Measurements from ENCODE around the gene ZNF497. TPM values are rescaled to one million over a fixed set of nuclear protein-coding genes. Genes with fewer than 3 reads are reported as not detected.
A peak's percentile ranks its signal among the peaks of the same experiment; 100 is the strongest.

ZNF497 gene
- total and polyA plus RNA-seq, 2 donors (not counting 1 experiment from before 2014, with no cell fraction given): 1.6 to 2.7 TPM

GRCh38 chr19:58380037-58380661, 17.6 kb upstream of the ZNF497 start:
- H3K4me3 Mint-ChIP-seq: peak overlapping the region; percentile 92

More at GRCh38 chr19:58380037-58380661, 17.6 kb upstream of the ZNF497 start:
- ATAC-seq (ENCODE audit: low read depth): no peak
- H3K79me2 ChIP-seq (ENCODE audit: control insufficient read depth, insufficient read depth, low read length): peaks cover 30% of the 10 kb centered on the region
- CTCF ChIA-PET: interaction anchor here (0.9 kb wide), 1 partner anchor 17 kb away, joined by 4 read pairs; no protein-coding TSS in a partner anchor
- 3% methylated on average over 22 of the region's 24 CpGs for WGBS (ENCODE audit: insufficient coverage)
- peak overlapping the region; percentile 90 for H2AFZ ChIP-seq (ENCODE audit: insufficient read depth, low read depth, low read length, poor library complexity, severe bottlenecking)
- POLR2A ChIA-PET: interaction anchor here (0.6 to 4.0 kb wide), 4 partner anchors 17 to 630 kb away, joined by 3 to 35 read pairs (median 4); partner anchors contain the start of gene ZNF497
- no peak for DNase-seq
- TF ChIP-seq CTCF (IDR thresholded peaks at IDR 0.05) (no peak), EZH2 (IDR thresholded peaks at IDR 0.05; ENCODE audit: borderline replicate concordance, insufficient read depth, low read depth, low read length, poor library complexity, severe bottlenecking) (no peak)
- peak overlapping the region; percentile 95 for H3K27ac Mint-ChIP-seq
- H3K9ac ChIP-seq (ENCODE audit: low read length): peak overlapping the region; percentile 76
- peak overlapping the region; percentile 89 for H3K27ac ChIP-seq (ENCODE audit: low read length in 2 of 2)
- no peaks in the 10 kb centered on the region for H3K9me3 ChIP-seq (ENCODE audit: control extremely low read depth in 1 of 3, control insufficient read depth in 2 of 3, insufficient read depth in 1 of 3, low read length in 2 of 3)
- H3K4me2 ChIP-seq (replicated peaks; ENCODE audit: low read depth, low read length, poor library complexity, severe bottlenecking): peak overlapping the region; percentile 83
- intact Hi-C loops (cut with micrococcal nuclease): loop anchor here (1.0 to 2.0 kb wide), 2 partner anchors 71 to 139 kb away; partner anchors contain the start of genes ZBTB45 and ZNF324B
- H3K36me3 ChIP-seq (replicated peaks in 1 of 2; ENCODE audit: control extremely low read depth in 1 of 2, control insufficient read depth in 1 of 2, extremely low read depth in 1 of 2, insufficient read depth in 2 of 2, low read length in 1 of 2): peaks cover 0 to 2% of the 10 kb centered on the region in 2 experiments
- H3K9me3 Mint-ChIP-seq (ENCODE audit: insufficient read depth): no peaks in the 10 kb centered on the region
- H3K27me3 Mint-ChIP-seq: no peaks in the 10 kb centered on the region
- H3K4me1 Mint-ChIP-seq: peaks cover 26% of the 10 kb centered on the region
- H3K27me3 ChIP-seq (replicated peaks in 1 of 4; ENCODE audit: control extremely low read depth in 1 of 4, control insufficient read depth in 3 of 4, insufficient read depth in 4 of 4, low read length in 3 of 4): no peaks in the 10 kb centered on the region
- peaks cover 20 to 28% of the 10 kb centered on the region in 2 donors for H3K4me1 ChIP-seq (ENCODE audit: control insufficient read depth in 2 of 2, insufficient read depth in 2 of 2, low read length in 2 of 2)
- H3K4me3 ChIP-seq (ENCODE audit: control extremely low read depth in 1 of 5, extremely low read depth in 1 of 5, insufficient read depth in 1 of 5, low read depth in 2 of 5, low read length in 4 of 5): peak overlapping the region in 4 of 5 experiments; percentile 49 to 78 (median 72)
- no peaks in the 10 kb centered on the region for H4K20me1 ChIP-seq (ENCODE audit: control insufficient read depth, insufficient read depth, low read length, poor library complexity, severe bottlenecking)

All from B cell (primary cell).